HL-60 (cell line): Measurements from ENCODE around the gene GNG11.

Experiments used
- CTCF ChIP-seq: IDR thresholded peaks from one replicate; pipeline ENCODE4 v1.5.1; 2011; ENCODE audit warnings: low read length, control low read depth, inconsistent platforms; ENCODE audit not compliant: insufficient read depth
- GABPA ChIP-seq: IDR thresholded peaks from 2 replicates; pipeline ENCODE4 v1.6.1; 2012; ENCODE audit warnings: low read depth
- POLR2AphosphoS5 ChIP-seq: IDR thresholded peaks from 2 replicates; pipeline ENCODE4 v1.6.1; 2012; ENCODE audit warnings: low read depth
- REST ChIP-seq: IDR thresholded peaks from 2 replicates; pipeline ENCODE4 v1.6.1; 2012; ENCODE audit warnings: low read depth; ENCODE audit not compliant: insufficient replicate concordance
- SPI1 ChIP-seq: IDR thresholded peaks from 2 replicates; pipeline ENCODE4 v1.6.1; 2012; ENCODE audit warnings: low read depth, mild to moderate bottlenecking, borderline replicate concordance

- TF ChIP-seq CTCF (no peak), REST (no peak), POLR2AphosphoS5 (no peak), SPI1 (no peak), GABPA (no peak)
These were observed 31.0 kb upstream of the GNG11 start, which contains the start of gene TFPI2 for GRCh38 chr7:93890464-93891068.
